HEK293 (cell line): ENCODE data around the gene PPP1R3G.

Experiments
- CTCF ChIA-PET: fragments of 350-600 bp; formaldehyde crosslinking; extraction: SDS; loops from one replicate; lab custom pipeline; 2021; ENCODE audit warnings: antibody characterized with exemption; lab: Yijun Ruan, JAX
- POLR2A ChIA-PET: fragments of 300-600 bp; formaldehyde crosslinking; extraction: SDS; loops from one replicate; lab custom pipeline; 2020; ENCODE audit warnings: antibody characterized with exemption, inconsistent platforms; lab: Yijun Ruan, JAX
- H3K27ac ChIP-seq: fragments of 200-500 bp; sonication (Bioruptor generic); 2 replicates; pipeline ENCODE4 v1.5.1; 2014; ENCODE audit warnings: low read depth, low read length, control low read depth, inconsistent platforms; ENCODE audit errors: extremely low read depth
- H3K36me3 ChIP-seq, 2 experiments: fragments of 200-500 bp in 1 of 2; sonication (Bioruptor generic) in 1 of 2; 1 replicate in 1 of 2; 2 replicates in 1 of 2; pipeline ENCODE4 v1.5.1; 2014 to 2017; ENCODE audit warnings: inconsistent platforms in 2 of 2, low read length in 2 of 2; ENCODE audit not compliant: control insufficient read depth in 2 of 2, insufficient read depth in 1 of 2
- H3K4me1 ChIP-seq: fragments of 200-500 bp; sonication (Bioruptor generic); 2 replicates; pipeline ENCODE4 v1.5.1; 2014; ENCODE audit warnings: mild to moderate bottlenecking, low read length, inconsistent platforms; ENCODE audit not compliant: control insufficient read depth, insufficient read depth
- H3K4me3 ChIP-seq: 2 replicates; pipeline ENCODE4 v1.5.1; 2011; ENCODE audit warnings: low read depth, mild to moderate bottlenecking, control low read depth, low read length, moderate library complexity
- H3K9me3 ChIP-seq: fragments of 200-500 bp; sonication (Bioruptor generic); 2 replicates; pipeline ENCODE4 v1.5.1; 2014; ENCODE audit warnings: low read depth, low read length, inconsistent platforms; ENCODE audit not compliant: control insufficient read depth, insufficient read depth
- SCRT2 ChIP-seq: fragments of 450-650 bp; formaldehyde crosslinking; IDR thresholded peaks from 2 replicates; pipeline ENCODE4 v1.5.1; 2016; ENCODE audit warnings: missing biosample characterization, missing genetic modification characterization
- ZBTB20 ChIP-seq: fragments of 450-650 bp; formaldehyde crosslinking; IDR thresholded peaks from 2 replicates; pipeline ENCODE4 v1.5.1; 2016; ENCODE audit warnings: missing biosample characterization, missing genetic modification characterization
- ZBTB21 ChIP-seq: fragments of 450-650 bp; formaldehyde crosslinking; IDR thresholded peaks from 2 replicates; pipeline ENCODE4 v1.5.1; 2017; ENCODE audit warnings: missing biosample characterization, missing genetic modification characterization
- ZNF157 ChIP-seq: fragments of 450-650 bp; formaldehyde crosslinking; IDR thresholded peaks from 2 replicates; pipeline ENCODE4 v1.5.1; 2016; ENCODE audit warnings: missing biosample characterization, missing genetic modification characterization
- ZNF175 ChIP-seq: fragments of 450-650 bp; formaldehyde crosslinking; IDR thresholded peaks from 2 replicates; pipeline ENCODE4 v1.5.1; 2016; ENCODE audit warnings: missing biosample characterization, missing genetic modification characterization
- ZNF302 ChIP-seq: fragments of 450-650 bp; formaldehyde crosslinking; IDR thresholded peaks from 2 replicates; pipeline ENCODE4 v1.5.1; 2016; ENCODE audit warnings: missing biosample characterization, missing genetic modification characterization, low read depth
- ZNF37A ChIP-seq: fragments of 450-650 bp; IDR thresholded peaks from 2 replicates; pipeline ENCODE4 v1.5.1; 2018; ENCODE audit warnings: missing biosample characterization, missing genetic modification characterization
- ZNF623 ChIP-seq: fragments of 450-650 bp; formaldehyde crosslinking; IDR thresholded peaks from 2 replicates; pipeline ENCODE4 v1.5.1; 2016; ENCODE audit warnings: missing biosample characterization, missing genetic modification characterization
- ZNF660 ChIP-seq: fragments of 450-650 bp; IDR thresholded peaks from 2 replicates; pipeline ENCODE4 v1.5.1; 2018; ENCODE audit warnings: missing biosample characterization, mild to moderate bottlenecking, missing genetic modification characterization
- ZNF664 ChIP-seq: fragments of 450-650 bp; formaldehyde crosslinking; IDR thresholded peaks from 2 replicates; pipeline ENCODE4 v1.5.1; 2016; ENCODE audit warnings: missing biosample characterization, missing genetic modification characterization
- ZNF776 ChIP-seq: fragments of 450-650 bp; formaldehyde crosslinking; IDR thresholded peaks from 2 replicates; pipeline ENCODE4 v1.5.0; 2017; ENCODE audit warnings: missing biosample characterization, missing genetic modification characterization, borderline replicate concordance
- ZNF777 ChIP-seq: fragments of 450-650 bp; formaldehyde crosslinking; IDR thresholded peaks from 2 replicates; pipeline ENCODE4 v1.5.1; 2017; ENCODE audit warnings: missing biosample characterization, missing genetic modification characterization, borderline replicate concordance
- ZNF791 ChIP-seq: fragments of 450-650 bp; formaldehyde crosslinking; IDR thresholded peaks from 2 replicates; pipeline ENCODE4 v1.5.1; 2016; ENCODE audit warnings: missing biosample characterization, missing genetic modification characterization
- ZNF830 ChIP-seq: fragments of 450-650 bp; IDR thresholded peaks from 2 replicates; pipeline ENCODE4 v1.5.0; 2018; ENCODE audit warnings: missing biosample characterization, missing genetic modification characterization, low read depth, mild to moderate bottlenecking, moderate library complexity
- ZSCAN23 ChIP-seq: fragments of 450-650 bp; formaldehyde crosslinking; IDR thresholded peaks from 2 replicates; pipeline ENCODE4 v1.5.1; 2016; ENCODE audit warnings: missing biosample characterization, missing genetic modification characterization
- TF ChIP-seq, protein P1 (sequence below): fragments of 450-650 bp; formaldehyde crosslinking; IDR thresholded peaks from 2 replicates; pipeline ENCODE4 v1.5.1; 2016; ENCODE audit warnings: missing biosample characterization, missing genetic modification characterization, low read depth
- TF ChIP-seq, protein P2 (sequence below): fragments of 450-650 bp; formaldehyde crosslinking; IDR thresholded peaks from 2 replicates; pipeline ENCODE4 v1.5.1; 2016; ENCODE audit warnings: missing biosample characterization, missing genetic modification characterization
- TF ChIP-seq, protein P3 (sequence below): fragments of 450-650 bp; formaldehyde crosslinking; conservative IDR thresholded peaks from 2 replicates; pipeline ENCODE4 v1.5.1; 2016; ENCODE audit warnings: low read depth, missing biosample characterization, missing genetic modification characterization
- TF ChIP-seq, protein P4 (sequence below): fragments of 450-650 bp; formaldehyde crosslinking; IDR thresholded peaks from 2 replicates; pipeline ENCODE4 v1.5.1; 2016; ENCODE audit warnings: missing biosample characterization, missing genetic modification characterization

PPP1R3G gene

DNA sequence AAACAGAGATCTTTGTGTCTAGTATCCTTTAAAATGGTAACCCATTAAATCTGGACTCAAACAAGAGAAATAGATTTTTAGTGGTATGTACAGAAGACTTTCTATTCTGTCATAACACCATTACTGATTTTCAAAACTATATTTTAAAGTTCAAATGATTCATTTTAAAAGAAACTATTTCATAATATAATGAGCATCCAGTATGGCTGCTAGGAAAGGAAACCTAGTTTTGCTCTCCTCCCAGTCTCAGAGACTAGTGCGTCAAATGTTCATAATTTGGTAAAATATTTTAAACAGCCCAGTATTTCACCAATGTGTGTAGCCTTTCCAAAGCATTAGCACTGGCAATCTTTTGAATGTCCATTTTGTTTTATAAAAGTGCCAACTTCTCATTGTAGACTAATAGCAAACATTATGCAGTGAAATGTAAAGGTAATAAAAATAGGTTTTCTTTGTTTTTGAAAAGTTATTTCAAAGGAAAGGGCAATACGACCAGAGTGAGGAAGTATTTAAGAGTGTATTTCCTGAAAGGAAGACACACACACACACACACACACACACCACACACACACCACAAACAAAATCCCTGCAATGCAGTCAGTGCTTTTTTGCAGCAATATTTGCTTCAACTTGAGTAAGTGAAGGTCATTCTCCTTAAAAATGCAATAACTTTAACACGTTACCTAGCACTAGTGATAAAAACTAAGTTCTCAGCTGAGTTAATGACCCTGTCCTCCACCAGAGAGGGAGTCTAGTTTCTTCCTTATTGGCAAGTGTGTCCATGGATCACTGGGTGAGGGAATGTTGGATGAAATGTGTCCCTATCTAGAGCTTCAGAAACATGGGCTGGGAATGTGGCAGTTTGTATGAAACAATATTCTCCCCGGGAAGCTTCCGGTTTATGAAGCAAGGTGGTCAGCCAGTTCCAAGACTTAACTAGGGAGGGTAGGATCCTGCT is 4.6 kb downstream of the PPP1R3G start:
- Histone ChIP-seq H3K9me3 (no peaks in the 10 kb centered on the region), H3K4me1 (peaks cover 14% of the 10 kb centered on the region), H3K36me3 (no peaks in the 10 kb centered on the region), H3K4me3 (no peak overlapping the region), H3K27ac (no peak overlapping the region)
- ChIA-PET CTCF (interaction anchor here (0.8 kb wide), 1 partner anchor 54 kb away, joined by 3 read pairs; no protein-coding TSS in a partner anchor), POLR2A (interaction anchor here (0.7 kb wide), 1 partner anchor 11 kb away, joined by 4 read pairs; no protein-coding TSS in a partner anchor)
- TF ChIP-seq ZNF776 (tag by site-specific recombination) (no peak), ZNF664 (tag by site-specific recombination) (no peak)
- TF ChIP-seq, protein P1, sequence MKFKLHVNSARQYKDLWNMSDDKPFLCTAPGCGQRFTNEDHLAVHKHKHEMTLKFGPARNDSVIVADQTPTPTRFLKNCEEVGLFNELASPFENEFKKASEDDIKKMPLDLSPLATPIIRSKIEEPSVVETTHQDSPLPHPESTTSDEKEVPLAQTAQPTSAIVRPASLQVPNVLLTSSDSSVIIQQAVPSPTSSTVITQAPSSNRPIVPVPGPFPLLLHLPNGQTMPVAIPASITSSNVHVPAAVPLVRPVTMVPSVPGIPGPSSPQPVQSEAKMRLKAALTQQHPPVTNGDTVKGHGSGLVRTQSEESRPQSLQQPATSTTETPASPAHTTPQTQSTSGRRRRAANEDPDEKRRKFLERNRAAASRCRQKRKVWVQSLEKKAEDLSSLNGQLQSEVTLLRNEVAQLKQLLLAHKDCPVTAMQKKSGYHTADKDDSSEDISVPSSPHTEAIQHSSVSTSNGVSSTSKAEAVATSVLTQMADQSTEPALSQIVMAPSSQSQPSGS (tag by site-specific recombination), result no peak

DNA sequence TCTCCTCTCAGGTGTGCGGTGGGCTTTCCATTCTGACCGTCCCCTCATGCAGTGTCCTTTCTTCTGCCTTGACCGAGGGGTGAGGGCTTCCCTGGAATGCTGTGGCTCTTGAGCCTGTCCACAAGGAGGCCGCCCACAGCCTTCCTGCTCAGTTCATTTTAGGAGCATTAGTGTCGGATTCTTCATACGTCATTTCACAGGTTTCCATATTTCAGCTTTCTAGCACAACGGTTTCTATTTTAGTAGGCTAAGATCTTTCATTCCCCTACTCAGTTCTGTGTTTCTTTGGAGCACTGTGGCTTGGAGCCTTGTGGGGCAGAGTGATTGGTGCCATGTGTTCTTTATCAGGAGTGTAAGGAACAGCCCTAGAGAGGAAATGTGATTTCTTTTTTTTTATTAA is 5.5 kb downstream of the PPP1R3G start:
- no peaks in the 10 kb centered on the region for H3K9me3 ChIP-seq
- POLR2A ChIA-PET, result interaction anchor here (0.7 kb wide), 1 partner anchor 11 kb away, joined by 4 read pairs; no protein-coding TSS in a partner anchor
- no peak overlapping the region for H3K27ac ChIP-seq
- H3K36me3 ChIP-seq, result no peaks in the 10 kb centered on the region
- CTCF ChIA-PET, result no interaction called here
- H3K4me1 ChIP-seq, result peaks cover 19% of the 10 kb centered on the region
- H3K4me3 ChIP-seq, result no peak overlapping the region
- TF ChIP-seq ZNF777, result no peak

DNA sequence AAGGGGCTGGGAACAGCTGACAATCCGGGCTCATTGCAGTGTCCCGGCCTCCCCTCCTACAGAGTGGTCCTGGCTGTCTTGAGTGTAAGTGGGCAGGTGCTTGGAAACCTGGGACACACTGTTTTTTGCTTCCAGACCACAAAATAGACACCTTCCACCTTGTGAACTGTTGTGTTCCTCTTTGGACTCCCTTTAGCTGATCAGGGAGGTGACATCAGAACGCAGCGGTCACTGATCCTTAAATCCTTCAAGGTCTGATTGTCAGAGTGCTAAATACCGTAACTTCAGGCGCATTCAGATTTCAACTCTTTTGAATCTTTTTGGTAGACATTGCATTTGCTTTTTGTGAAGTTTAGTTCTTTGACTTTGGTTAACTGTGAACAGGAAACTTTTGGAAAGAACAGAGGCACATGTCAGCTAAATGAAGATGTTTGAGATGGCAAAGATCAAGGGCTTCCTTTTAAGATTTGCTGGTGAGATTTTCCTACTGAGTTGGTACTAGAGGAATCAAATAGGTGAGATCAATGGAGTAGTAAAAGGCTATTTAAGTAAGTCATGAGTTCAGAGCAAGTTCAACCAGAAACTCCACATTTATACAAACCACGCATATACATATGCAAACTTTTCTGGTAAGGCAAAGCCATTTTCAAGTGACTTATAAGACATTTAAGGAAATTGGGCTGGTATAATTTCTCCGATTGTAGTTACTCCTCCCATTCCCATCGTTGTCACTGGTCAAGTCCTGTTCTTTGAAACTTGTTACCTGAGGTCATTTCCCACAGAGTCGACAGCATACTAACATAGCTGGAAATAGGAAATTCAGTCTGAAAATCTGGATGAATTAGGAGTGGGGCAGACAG is 6.3 kb downstream of the PPP1R3G start:
- Histone ChIP-seq H3K27ac (no peak overlapping the region), H3K9me3 (no peaks in the 10 kb centered on the region), H3K36me3 (no peaks in the 10 kb centered on the region), H3K4me3 (no peak overlapping the region), H3K4me1 (peaks cover 19% of the 10 kb centered on the region)
- ChIA-PET CTCF (interaction anchor here (0.6 to 1.1 kb wide), 3 partner anchors 12 to 286 kb away, joined by 3 to 4 read pairs (median 4); no protein-coding TSS in a partner anchor), POLR2A (no interaction called here)
- TF ChIP-seq ZNF302 (tag by site-specific recombination) (no peak), ZNF157 (tag by site-specific recombination) (no peak), ZNF623 (tag by site-specific recombination) (no peak), ZNF37A (tag by site-specific recombination) (no peak), ZBTB21 (no peak), ZNF175 (tag by site-specific recombination) (no peak), ZNF777 (no peak), ZBTB20 (tag by site-specific recombination) (no peak), SCRT2 (tag by site-specific recombination) (no peak), ZNF830 (no peak), ZNF791 (tag by site-specific recombination) (no peak), ZSCAN23 (no peak), ZNF660 (no peak)
- TF ChIP-seq, protein P2, sequence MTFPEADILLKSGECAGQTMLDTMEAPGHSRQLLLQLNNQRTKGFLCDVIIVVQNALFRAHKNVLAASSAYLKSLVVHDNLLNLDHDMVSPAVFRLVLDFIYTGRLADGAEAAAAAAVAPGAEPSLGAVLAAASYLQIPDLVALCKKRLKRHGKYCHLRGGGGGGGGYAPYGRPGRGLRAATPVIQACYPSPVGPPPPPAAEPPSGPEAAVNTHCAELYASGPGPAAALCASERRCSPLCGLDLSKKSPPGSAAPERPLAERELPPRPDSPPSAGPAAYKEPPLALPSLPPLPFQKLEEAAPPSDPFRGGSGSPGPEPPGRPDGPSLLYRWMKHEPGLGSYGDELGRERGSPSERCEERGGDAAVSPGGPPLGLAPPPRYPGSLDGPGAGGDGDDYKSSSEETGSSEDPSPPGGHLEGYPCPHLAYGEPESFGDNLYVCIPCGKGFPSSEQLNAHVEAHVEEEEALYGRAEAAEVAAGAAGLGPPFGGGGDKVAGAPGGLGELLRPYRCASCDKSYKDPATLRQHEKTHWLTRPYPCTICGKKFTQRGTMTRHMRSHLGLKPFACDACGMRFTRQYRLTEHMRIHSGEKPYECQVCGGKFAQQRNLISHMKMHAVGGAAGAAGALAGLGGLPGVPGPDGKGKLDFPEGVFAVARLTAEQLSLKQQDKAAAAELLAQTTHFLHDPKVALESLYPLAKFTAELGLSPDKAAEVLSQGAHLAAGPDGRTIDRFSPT (tag by site-specific recombination), result no peak
- TF ChIP-seq, protein P3, sequence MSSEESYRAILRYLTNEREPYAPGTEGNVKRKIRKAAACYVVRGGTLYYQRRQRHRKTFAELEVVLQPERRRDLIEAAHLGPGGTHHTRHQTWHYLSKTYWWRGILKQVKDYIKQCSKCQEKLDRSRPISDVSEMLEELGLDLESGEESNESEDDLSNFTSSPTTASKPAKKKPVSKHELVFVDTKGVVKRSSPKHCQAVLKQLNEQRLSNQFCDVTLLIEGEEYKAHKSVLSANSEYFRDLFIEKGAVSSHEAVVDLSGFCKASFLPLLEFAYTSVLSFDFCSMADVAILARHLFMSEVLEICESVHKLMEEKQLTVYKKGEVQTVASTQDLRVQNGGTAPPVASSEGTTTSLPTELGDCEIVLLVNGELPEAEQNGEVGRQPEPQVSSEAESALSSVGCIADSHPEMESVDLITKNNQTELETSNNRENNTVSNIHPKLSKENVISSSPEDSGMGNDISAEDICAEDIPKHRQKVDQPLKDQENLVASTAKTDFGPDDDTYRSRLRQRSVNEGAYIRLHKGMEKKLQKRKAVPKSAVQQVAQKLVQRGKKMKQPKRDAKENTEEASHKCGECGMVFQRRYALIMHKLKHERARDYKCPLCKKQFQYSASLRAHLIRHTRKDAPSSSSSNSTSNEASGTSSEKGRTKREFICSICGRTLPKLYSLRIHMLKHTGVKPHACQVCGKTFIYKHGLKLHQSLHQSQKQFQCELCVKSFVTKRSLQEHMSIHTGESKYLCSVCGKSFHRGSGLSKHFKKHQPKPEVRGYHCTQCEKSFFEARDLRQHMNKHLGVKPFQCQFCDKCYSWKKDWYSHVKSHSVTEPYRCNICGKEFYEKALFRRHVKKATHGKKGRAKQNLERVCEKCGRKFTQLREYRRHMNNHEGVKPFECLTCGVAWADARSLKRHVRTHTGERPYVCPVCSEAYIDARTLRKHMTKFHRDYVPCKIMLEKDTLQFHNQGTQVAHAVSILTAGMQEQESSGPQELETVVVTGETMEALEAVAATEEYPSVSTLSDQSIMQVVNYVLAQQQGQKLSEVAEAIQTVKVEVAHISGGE (tag by site-specific recombination), result no peak
- TF ChIP-seq, protein P4, sequence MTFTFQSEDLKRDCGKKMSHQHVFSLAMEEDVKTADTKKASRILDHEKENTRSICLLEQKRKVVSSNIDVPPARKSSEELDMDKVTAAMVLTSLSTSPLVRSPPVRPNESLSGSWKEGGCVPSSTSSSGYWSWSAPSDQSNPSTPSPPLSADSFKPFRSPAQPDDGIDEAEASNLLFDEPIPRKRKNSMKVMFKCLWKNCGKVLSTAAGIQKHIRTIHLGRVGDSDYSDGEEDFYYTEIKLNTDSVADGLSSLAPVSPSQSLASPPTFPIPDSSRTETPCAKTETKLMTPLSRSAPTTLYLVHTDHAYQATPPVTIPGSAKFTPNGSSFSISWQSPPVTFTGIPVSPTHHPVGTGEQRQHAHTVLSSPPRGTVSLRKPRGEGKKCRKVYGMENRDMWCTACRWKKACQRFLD (tag by site-specific recombination), result no peak
